Fibroblast of pulmonary artery (primary cell): ENCODE data around the gene SPDL1.
A peak's percentile ranks its signal among the peaks of the same experiment; 100 is the strongest.

ENCODE experiments used
- DNase-seq: peaks from one replicate; pipeline ENCODE4 v3.0.0-alpha.2; 2010; ENCODE audit warnings: low read depth
- H3K4me3 ChIP-seq: replicated peaks from 2 replicates; pipeline ENCODE4 v1.5.1; 2011; ENCODE audit warnings: low read depth, mild to moderate bottlenecking, control low read depth, low read length, moderate library complexity
- TF ChIP-seq, protein P1 (sequence below): IDR thresholded peaks from 2 replicates; pipeline ENCODE4 v1.5.1; 2011; ENCODE audit warnings: mild to moderate bottlenecking, control low read depth, low read length, inconsistent platforms; ENCODE audit errors: missing control alignments

SPDL1 gene

DNA sequence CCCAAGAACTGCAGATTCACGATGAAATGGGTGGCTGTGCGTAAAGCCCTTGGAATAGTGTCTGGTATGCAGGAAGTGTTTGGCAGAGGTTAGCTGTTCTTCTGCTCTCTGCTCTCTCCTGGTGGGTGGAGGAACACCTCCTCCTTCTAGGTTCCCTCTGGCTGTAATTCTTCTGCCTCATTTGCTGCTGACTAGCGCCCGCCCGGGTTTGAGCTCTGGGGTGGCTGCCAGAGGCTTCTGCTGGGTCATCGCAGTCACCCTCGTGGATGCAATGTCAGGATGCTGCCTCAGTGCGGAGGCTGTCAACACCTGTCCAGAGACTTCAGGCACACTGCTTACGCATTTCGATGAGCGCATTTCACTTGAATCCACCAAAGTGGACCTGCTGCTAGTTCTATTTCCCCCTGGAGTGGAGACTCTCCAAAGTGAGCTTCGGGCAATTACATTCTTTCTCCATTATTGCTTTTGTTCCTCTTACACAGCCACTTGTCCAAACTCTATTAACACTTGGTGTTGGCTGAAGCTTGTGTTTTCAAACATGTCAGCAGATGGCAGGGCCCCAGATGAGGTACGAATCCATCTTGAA is 65.2 kb downstream of the SPDL1 start:
- TF ChIP-seq, protein P1, sequence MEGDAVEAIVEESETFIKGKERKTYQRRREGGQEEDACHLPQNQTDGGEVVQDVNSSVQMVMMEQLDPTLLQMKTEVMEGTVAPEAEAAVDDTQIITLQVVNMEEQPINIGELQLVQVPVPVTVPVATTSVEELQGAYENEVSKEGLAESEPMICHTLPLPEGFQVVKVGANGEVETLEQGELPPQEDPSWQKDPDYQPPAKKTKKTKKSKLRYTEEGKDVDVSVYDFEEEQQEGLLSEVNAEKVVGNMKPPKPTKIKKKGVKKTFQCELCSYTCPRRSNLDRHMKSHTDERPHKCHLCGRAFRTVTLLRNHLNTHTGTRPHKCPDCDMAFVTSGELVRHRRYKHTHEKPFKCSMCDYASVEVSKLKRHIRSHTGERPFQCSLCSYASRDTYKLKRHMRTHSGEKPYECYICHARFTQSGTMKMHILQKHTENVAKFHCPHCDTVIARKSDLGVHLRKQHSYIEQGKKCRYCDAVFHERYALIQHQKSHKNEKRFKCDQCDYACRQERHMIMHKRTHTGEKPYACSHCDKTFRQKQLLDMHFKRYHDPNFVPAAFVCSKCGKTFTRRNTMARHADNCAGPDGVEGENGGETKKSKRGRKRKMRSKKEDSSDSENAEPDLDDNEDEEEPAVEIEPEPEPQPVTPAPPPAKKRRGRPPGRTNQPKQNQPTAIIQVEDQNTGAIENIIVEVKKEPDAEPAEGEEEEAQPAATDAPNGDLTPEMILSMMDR, result no peak

DNA sequence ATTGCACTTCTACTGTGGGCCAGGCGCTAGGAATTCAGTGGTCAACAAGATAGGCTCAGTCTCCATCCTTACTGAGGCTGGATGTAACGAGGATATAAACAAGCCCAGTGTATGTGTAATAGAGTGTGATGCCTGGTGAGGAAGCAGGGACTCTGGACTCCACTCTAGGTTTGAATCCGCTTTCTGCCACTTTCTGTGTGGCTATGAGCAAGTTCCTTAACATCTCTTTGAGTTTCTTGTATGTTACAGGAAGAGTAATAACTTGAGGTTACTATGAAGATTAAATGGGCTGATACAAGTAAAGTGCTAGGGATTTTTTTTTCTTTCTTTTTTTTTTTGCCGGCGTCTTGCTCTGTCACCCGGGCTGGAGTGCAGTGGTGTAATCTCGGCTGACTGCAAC is 65.9 kb downstream of the SPDL1 start:
- TF ChIP-seq, protein P1, result no peak
- no peak for DNase-seq
- H3K4me3 ChIP-seq, result no peak overlapping the region

More for the DNA sequence above, 65.2 kb downstream of the SPDL1 start:
- H3K4me3 ChIP-seq, result no peak overlapping the region
- DNase-seq, result peak; percentile 62

DNA sequence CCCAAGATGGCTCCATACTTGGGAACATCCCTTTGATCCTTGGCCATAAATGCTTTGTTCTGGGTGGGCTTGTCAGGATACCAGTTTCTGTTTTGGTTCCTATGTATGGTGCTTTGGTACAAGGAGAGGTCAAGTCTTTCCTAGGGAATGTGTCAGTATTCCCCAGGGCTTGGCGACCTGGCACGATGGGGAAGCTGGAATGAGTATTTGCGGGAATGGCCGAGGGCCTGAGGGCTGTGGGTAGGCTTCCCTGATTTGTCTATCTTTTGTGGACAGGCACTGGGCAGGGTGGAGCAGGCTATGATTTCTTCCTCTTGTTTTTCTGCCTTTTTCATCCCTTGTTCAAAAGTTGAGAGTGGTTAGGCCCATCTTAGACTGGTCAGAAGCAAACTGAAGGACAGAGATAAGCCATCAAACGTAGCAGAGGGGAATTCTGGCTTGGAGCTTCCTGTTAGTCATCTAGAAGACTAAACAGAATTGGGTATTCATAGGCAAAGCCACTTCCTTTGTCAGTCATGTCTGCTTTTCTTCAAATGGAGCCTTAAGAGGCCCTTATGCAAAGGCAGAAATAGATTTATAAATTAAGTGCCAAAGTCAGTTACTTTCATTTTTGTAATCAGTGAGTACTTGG is 67.2 kb downstream of the SPDL1 start:
- peak; percentile 77 for DNase-seq
- H3K4me3 ChIP-seq, result no peak overlapping the region
- TF ChIP-seq, protein P1, result no peak

DNA sequence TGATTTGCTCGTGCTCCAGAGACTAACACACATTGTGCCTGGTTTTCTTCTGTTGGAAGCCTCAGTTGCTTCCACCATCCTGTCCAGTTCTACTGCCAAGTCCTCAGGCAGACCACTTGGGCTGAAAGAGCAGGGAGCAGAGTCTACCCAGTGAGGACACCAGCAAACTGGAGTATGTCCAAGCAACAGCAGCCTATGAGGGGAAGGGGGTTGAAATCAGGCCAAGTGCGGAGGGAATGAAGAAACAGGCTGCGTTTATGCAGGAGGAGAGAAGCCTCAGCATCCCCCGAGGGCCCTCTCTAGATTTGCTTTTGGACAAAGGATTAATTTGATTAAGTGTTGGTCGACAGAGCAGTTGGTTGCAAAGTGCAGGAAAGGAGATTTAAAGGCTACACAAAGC is 68.0 kb downstream of the SPDL1 start:
- DNase-seq, result peak; percentile 42
- H3K4me3 ChIP-seq, result no peak overlapping the region
- TF ChIP-seq, protein P1, result no peak

DNA sequence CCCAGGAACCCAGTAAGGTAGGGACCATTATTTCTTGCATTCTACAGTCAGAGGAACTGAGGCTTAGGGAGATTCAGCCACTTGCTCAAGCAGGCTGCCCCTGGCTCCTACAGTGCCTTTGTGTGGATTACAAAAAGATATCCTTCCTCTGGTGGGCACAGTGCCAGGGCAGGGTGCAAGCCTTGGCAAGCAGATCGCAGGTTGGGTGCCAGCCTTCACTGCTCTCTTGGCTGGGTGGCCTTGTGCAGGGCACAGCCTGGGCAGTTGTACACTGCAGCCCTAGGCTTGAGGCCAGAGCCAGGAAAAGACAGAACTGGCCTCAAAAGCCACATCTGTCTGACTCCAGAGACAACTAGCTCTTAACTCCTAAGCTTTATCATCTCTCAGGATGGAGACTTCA is 68.5 kb downstream of the SPDL1 start:
- H3K4me3 ChIP-seq, result no peak overlapping the region
- no peak for DNase-seq
- TF ChIP-seq, protein P1, result no peak

DNA sequence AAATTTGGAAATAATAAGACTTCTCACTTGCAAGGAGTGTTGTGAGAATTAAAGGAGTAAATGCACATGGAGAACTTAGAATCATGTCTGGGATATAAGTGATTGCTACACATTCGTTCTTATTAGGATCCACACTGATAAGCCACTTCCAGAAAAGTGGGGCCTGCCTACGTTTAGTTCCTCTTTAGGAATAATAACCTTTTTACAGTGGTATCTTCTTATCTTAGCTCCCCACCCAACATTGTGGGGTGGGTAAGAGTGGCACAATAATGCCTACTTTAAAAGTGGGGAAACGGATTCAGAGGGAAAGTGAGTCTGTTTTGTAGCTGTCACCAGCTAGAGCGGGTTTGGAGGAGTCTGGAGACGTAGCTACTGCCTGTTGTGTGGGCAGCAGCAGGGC is 69.5 kb downstream of the SPDL1 start:
- DNase-seq, result no peak
- TF ChIP-seq, protein P1, result no peak
- no peak overlapping the region for H3K4me3 ChIP-seq
